Myocyte (in vitro differentiated cells): ENCODE measurements around the gene OSTM1. TPM values are rescaled to one million over a fixed set of nuclear protein-coding genes. Genes with fewer than 3 reads are reported as not detected.

ENCODE experiments used
- DNase-seq: peaks from one replicate; pipeline ENCODE4 v3.0.0-alpha.2; 2012; ENCODE audit warnings: low read depth
- polyA plus RNA-seq: library from polyadenylated mRNA; unstranded; fragments of >200 nt; gene quantifications from one replicate; pipeline ENCODE4 v1.2.1, GENCODE V29; 2012; ENCODE audit warnings: missing spikeins
- total RNA-seq: library from RNA; depleted of rRNA; stranded (reverse); fragments of >200 nt; gene quantifications from 2 replicates; pipeline ENCODE4 v1.2.3, GENCODE V29; 2014

OSTM1 gene
- 96.9 and 123 TPM in 2 replicates for total RNA-seq
- 42.2 TPM for polyA plus RNA-seq

GRCh38 chr6:108074359-108075144 lies at the start of gene OSTM1:
Gene OSTM1, minus strand, starts transcription at chr6:108074741. Its CDS starts 90 bp downstream, at chr6:108074651.
- DNase-seq = peak; percentile 89

GRCh38 chr6:108123946-108124345 lies 49.4 kb upstream of the OSTM1 start:
- DNase-seq = no peak

- DNase-seq = no peak
Measured at GRCh38 chr6:108123481-108123929, 49.0 kb upstream of the OSTM1 start.

GRCh38 chr6:108121612-108122011 lies 47.1 kb upstream of the OSTM1 start:
- no peak for DNase-seq

- DNase-seq = no peak
Measured at GRCh38 chr6:108120311-108120710, 45.8 kb upstream of the OSTM1 start.

- DNase-seq = no peak
Measured at GRCh38 chr6:108119769-108120141, 45.2 kb upstream of the OSTM1 start.

- no peak for DNase-seq
Measured at GRCh38 chr6:108118810-108119768, 44.5 kb upstream of the OSTM1 start.

- no peak for DNase-seq
Measured at GRCh38 chr6:108118359-108118724, 43.8 kb upstream of the OSTM1 start.

GRCh38 chr6:108117427-108118358 lies 43.2 kb upstream of the OSTM1 start:
- peak; percentile 22 for DNase-seq

GRCh38 chr6:108116546-108117426 lies 42.2 kb upstream of the OSTM1 start:
- DNase-seq = no peak

GRCh38 chr6:108115598-108116058 lies 41.1 kb upstream of the OSTM1 start:
- peak; percentile 34 for DNase-seq

GRCh38 chr6:108114841-108115597 lies 40.5 kb upstream of the OSTM1 start:
- peak; percentile 38 for DNase-seq

GRCh38 chr6:108113557-108114519 lies 39.3 kb upstream of the OSTM1 start:
- peak; percentile 72 for DNase-seq

GRCh38 chr6:108108374-108108773 lies 33.8 kb upstream of the OSTM1 start:
- no peak for DNase-seq

GRCh38 chr6:108107102-108107501 lies 32.6 kb upstream of the OSTM1 start:
- no peak for DNase-seq

GRCh38 chr6:108106694-108107093 lies 32.2 kb upstream of the OSTM1 start:
- no peak for DNase-seq

- no peak for DNase-seq
Measured at GRCh38 chr6:108106261-108106660, 31.7 kb upstream of the OSTM1 start.

GRCh38 chr6:108105571-108105970 lies 31.0 kb upstream of the OSTM1 start:
- DNase-seq = peak; percentile 27
